WERI-Rb-1 (cell line): ENCODE data around the gene CCDC9B.

Experiments
- DNase-seq: peaks from one replicate; pipeline ENCODE4 v3.0.0-alpha.2; 2020
- H3K27ac ChIP-seq: fragments of 250-450 bp; sonication (Bioruptor Pico); 2 replicates; pipeline ENCODE4 v1.5.1; 2020; ENCODE audit warnings: mild to moderate bottlenecking, moderate library complexity
- H3K27me3 ChIP-seq: fragments of 250-450 bp; sonication (Bioruptor Pico); 2 replicates; pipeline ENCODE4 v1.5.1; 2021; ENCODE audit warnings: mild to moderate bottlenecking, low read depth, moderate library complexity; ENCODE audit not compliant: insufficient read depth, severe bottlenecking
- H3K36me3 ChIP-seq: fragments of 250-450 bp; sonication (Bioruptor Pico); 2 replicates; pipeline ENCODE4 v1.5.1; 2020; ENCODE audit warnings: mild to moderate bottlenecking, moderate library complexity
- H3K4me3 ChIP-seq: 2 replicates; pipeline ENCODE4 v1.5.1; 2011; ENCODE audit warnings: low read depth, mild to moderate bottlenecking, control low read depth, low read length
- H3K9me3 ChIP-seq: fragments of 250-450 bp; sonication (Bioruptor Pico); 2 replicates; pipeline ENCODE4 v1.5.1; 2021; ENCODE audit warnings: mild to moderate bottlenecking, moderate library complexity; ENCODE audit not compliant: severe bottlenecking
- TF ChIP-seq, protein P1 (sequence below): IDR thresholded peaks from 2 replicates; pipeline ENCODE4 v1.5.1; 2011; ENCODE audit warnings: low read depth, mild to moderate bottlenecking, control low read depth, inconsistent platforms, low read length

The CCDC9B gene

DNA sequence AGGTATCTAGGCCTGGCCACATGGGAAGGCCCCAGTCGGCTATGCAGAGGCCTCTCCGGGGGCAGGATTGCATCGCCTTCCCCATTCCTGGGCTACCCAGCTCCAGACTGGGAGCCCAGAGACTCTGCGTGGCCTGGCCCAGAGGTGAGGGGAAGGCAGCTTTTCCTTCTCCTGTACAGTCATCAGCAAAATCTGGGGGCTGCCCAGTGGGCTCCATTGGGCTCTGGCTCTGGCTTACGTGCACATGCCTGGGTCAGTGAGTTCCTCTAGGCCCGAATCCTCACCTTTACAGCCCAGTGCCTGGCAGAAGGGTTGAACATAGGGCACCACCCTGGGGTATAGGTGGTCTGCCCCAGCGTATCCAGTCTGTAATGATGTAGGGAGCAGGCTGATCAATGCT is 53.9 kb downstream of the CCDC9B start:
- TF ChIP-seq, protein P1, sequence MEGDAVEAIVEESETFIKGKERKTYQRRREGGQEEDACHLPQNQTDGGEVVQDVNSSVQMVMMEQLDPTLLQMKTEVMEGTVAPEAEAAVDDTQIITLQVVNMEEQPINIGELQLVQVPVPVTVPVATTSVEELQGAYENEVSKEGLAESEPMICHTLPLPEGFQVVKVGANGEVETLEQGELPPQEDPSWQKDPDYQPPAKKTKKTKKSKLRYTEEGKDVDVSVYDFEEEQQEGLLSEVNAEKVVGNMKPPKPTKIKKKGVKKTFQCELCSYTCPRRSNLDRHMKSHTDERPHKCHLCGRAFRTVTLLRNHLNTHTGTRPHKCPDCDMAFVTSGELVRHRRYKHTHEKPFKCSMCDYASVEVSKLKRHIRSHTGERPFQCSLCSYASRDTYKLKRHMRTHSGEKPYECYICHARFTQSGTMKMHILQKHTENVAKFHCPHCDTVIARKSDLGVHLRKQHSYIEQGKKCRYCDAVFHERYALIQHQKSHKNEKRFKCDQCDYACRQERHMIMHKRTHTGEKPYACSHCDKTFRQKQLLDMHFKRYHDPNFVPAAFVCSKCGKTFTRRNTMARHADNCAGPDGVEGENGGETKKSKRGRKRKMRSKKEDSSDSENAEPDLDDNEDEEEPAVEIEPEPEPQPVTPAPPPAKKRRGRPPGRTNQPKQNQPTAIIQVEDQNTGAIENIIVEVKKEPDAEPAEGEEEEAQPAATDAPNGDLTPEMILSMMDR: no peak
- DNase-seq: no peak
- Histone ChIP-seq H3K27me3 (no peaks in the 10 kb centered on the region), H3K4me3 (no peak overlapping the region), H3K27ac (no peak overlapping the region), H3K9me3 (no peaks in the 10 kb centered on the region), H3K36me3 (no peaks in the 10 kb centered on the region)

GRCh38 chr15:40286061-40286532 is 54.6 kb downstream of the CCDC9B start:
- no peak for DNase-seq
- H3K27me3 ChIP-seq: no peaks in the 10 kb centered on the region
- H3K27ac ChIP-seq: no peak overlapping the region
- TF ChIP-seq, protein P1: no peak
- no peaks in the 10 kb centered on the region for H3K9me3 ChIP-seq
- H3K4me3 ChIP-seq: no peak overlapping the region
- H3K36me3 ChIP-seq: no peaks in the 10 kb centered on the region

DNA sequence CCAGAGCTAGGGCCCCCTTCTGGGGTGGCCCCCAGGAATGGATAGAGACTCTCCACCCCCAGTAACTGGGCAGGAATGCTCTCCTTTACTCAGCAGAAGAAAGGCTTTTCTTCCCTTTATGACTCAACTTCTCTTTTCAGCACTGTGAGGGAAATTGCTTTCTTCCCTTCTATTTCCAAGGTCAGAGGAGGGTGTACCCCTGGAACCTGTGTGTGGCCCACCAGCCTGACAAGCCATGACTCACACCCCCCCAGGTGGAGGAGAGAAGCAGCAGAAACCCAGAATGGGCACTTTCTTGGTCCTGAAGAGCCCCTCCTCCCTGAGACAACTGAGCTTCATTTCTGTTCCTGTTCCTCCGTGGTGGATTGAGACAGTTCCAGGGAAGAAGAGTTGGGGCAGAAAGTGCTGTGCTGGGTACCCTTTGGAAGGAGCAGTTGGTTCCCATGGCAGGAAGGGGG is 55.2 kb downstream of the CCDC9B start:
- no peaks in the 10 kb centered on the region for H3K27me3 ChIP-seq
- TF ChIP-seq, protein P1: no peak

GRCh38 chr15:40285151-40285550 is 55.6 kb downstream of the CCDC9B start:
- Histone ChIP-seq H3K4me3 (no peak overlapping the region), H3K27me3 (no peaks in the 10 kb centered on the region), H3K27ac (no peak overlapping the region), H3K36me3 (peaks cover 2% of the 10 kb centered on the region; the same call in 1 of the 2 replicates), H3K9me3 (no peaks in the 10 kb centered on the region)
- TF ChIP-seq, protein P1: no peak
- DNase-seq: no peak

More for the DNA sequence above, 55.2 kb downstream of the CCDC9B start:
- Histone ChIP-seq H3K36me3 (no peaks in the 10 kb centered on the region; the same call in 1 of the 2 replicates), H3K9me3 (no peaks in the 10 kb centered on the region), H3K4me3 (no peak overlapping the region), H3K27ac (no peak overlapping the region)
- no peak for DNase-seq

DNA sequence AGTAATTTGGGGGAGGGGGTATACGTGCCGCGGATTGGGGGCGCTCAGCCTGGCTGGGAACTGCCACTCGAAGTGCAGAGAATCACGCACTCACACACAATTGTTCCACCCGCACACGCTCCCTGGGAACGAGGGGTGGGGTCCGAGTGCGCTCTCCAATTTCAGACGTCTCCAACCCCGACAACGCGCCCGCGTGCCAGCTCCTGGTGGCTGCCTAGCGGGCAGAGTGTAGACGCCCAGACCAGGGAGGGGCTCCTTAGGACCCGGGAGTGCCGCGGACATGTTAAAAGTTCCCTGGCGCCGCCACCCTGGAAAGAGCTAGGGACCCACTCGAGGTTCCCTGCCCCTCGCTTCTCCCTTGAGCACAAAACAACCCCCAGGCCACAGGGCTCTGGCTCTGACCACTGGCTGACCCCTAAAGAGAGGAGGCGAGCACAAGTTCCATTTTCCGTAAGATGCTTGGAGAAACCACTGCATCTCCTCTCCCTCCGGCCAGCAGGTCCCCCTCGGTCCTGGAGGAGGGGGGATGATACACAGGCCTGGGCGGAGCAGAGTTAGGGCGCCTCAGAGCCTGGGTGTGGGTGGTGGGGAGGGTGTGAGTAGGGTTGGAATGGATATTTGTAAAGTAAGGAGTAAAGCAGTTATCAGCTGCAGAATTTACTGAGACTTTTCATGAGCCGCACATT is 57.0 kb downstream of the CCDC9B start:
- Histone ChIP-seq H3K9me3 (no peaks in the 10 kb centered on the region), H3K4me3 (no peak overlapping the region), H3K27me3 (no peaks in the 10 kb centered on the region), H3K27ac (no peak overlapping the region), H3K36me3 (peaks cover 2% of the 10 kb centered on the region; the same call in 1 of the 2 replicates)
- no peak for DNase-seq
- TF ChIP-seq, protein P1: no peak
